ENCODE data around the gene PPIL3.
A peak's percentile ranks its signal among the peaks of the same experiment; 100 is the strongest.

Gene PPIL3

GRCh38 chr2:200860092-200860795, 28.6 kb downstream of the PPIL3 start:
- DNase-seq: peak in 1 of 2 donors; percentile 35

- no peak for DNase-seq
These were observed 32.1 kb downstream of the PPIL3 start for GRCh38 chr2:200856806-200857205.

- DNase-seq: no peak
These were observed 36.3 kb downstream of the PPIL3 start for GRCh38 chr2:200852605-200853004.

GRCh38 chr2:200851398-200852248, 37.3 kb downstream of the PPIL3 start:
- no peak for DNase-seq

- no peak for DNase-seq
These were observed 38.2 kb downstream of the PPIL3 start for GRCh38 chr2:200850512-200851256.

- DNase-seq: no peak
These were observed 40.9 kb downstream of the PPIL3 start for GRCh38 chr2:200847939-200848338.

- peak; percentile 61 to 73 for DNase-seq
These were observed 41.6 kb downstream of the PPIL3 start for GRCh38 chr2:200847269-200847668.

- DNase-seq: peak in 1 of 2 donors; percentile 40
These were observed 43.1 kb downstream of the PPIL3 start for GRCh38 chr2:200845669-200846325.

- no peak for DNase-seq
These were observed 43.7 kb downstream of the PPIL3 start for GRCh38 chr2:200845194-200845593.

GRCh38 chr2:200843993-200844948, 44.6 kb downstream of the PPIL3 start:
- DNase-seq: no peak

GRCh38 chr2:200839513-200839912, 49.4 kb downstream of the PPIL3 start:
- DNase-seq: no peak

GRCh38 chr2:200834701-200835100, 54.2 kb downstream of the PPIL3 start:
- DNase-seq: peak; percentile 11 to 25

- no peak for DNase-seq
These were observed 59.6 kb downstream of the PPIL3 start for GRCh38 chr2:200829258-200829655.

GRCh38 chr2:200828572-200829257, 60.2 kb downstream of the PPIL3 start:
- no peak for DNase-seq

- DNase-seq: no peak
These were observed 60.8 kb downstream of the PPIL3 start for GRCh38 chr2:200828104-200828503.

GRCh38 chr2:200821686-200822245, 67.1 kb downstream of the PPIL3 start:
- DNase-seq: peak in 1 of 2 donors; percentile 9
